GM12801 (cell line): ENCODE results near the gene OTOF.

Source experiments
- CTCF ChIP-seq: IDR thresholded peaks from one replicate; pipeline ENCODE4 v1.5.1; 2011; ENCODE audit warnings: control low read depth; ENCODE audit not compliant: insufficient read length; ENCODE audit errors: extremely low read depth

The OTOF gene

GRCh38 chr2:26458365-26459042 is 19.4 kb downstream of the OTOF start:
- TF ChIP-seq CTCF: no peak

GRCh38 chr2:26457695-26458364 is 20.1 kb downstream of the OTOF start:
- TF ChIP-seq CTCF: no peak

GRCh38 chr2:26457251-26457666 is 20.7 kb downstream of the OTOF start:
- TF ChIP-seq CTCF: no peak

GRCh38 chr2:26456440-26457250 is 21.3 kb downstream of the OTOF start:
- TF ChIP-seq CTCF: no peak

GRCh38 chr2:26455670-26456439 is 22.1 kb downstream of the OTOF start:
- no peak for TF ChIP-seq CTCF

- no peak for TF ChIP-seq CTCF
These were observed 22.8 kb downstream of the OTOF start for GRCh38 chr2:26455037-26455669.
